ENCODE data around the gene DOCK2.

Gene DOCK2

GRCh38 chr5:169634606-169635005 lies 2.5 kb upstream of the DOCK2 start:
- in situ Hi-C loops (cut with MboI; ENCODE audit: low sequenced_read_pairs, unreplicated experiment) = no loop called here
- no peak for TF ChIP-seq CTCF (IDR thresholded peaks at IDR 0.05; ENCODE audit: borderline replicate concordance, control extremely low read depth, extremely low read depth, insufficient read depth, missing control alignments)
- DNase-seq (ENCODE audit: low spot score) = no peak

- in situ Hi-C loops (cut with MboI; ENCODE audit: low sequenced_read_pairs, unreplicated experiment) = no loop called here
- DNase-seq (ENCODE audit: low spot score) = no peak
- TF ChIP-seq CTCF (IDR thresholded peaks at IDR 0.05; ENCODE audit: borderline replicate concordance, control extremely low read depth, extremely low read depth, insufficient read depth, missing control alignments) = no peak
These were observed 1.1 kb upstream of the DOCK2 start for GRCh38 chr5:169635936-169636335.

DNA sequence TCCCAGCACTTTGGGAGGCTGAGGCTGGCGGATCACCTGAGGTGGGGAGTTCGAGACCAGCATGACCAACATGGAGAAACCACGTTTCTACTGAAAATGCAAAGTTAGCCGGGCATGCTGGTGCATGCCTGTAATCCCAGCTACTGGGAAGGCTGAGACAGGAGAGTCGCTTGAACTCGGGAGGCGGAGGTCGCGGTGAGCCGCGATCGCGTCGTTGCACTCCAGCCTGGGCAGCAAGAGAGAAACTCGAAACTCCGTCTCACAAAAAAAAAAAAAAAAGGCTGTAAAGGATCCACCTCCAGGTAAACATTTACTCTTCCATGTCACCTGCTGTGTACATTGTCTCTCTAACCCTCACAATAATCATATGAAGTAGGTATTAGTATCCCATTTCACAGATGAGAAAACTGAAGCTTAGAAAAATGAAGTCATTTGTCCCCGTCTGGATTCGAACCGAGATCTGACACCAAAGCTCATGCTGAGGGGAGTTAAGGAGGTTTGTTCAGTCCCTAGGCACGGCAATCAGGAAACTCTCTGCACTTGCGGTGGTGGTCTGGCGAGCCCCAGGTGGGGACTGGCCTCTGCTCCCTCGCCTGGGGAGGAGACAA lies 494 bp upstream of the DOCK2 start:
- in situ Hi-C loops (cut with MboI; ENCODE audit: low sequenced_read_pairs, unreplicated experiment) = no loop called here
- DNase-seq (ENCODE audit: low spot score) = no peak

GRCh38 chr5:169637549-169638121 lies 560 bp downstream of the DOCK2 start:
- peak; percentile 72 for DNase-seq (ENCODE audit: low spot score)
- no peak for TF ChIP-seq CTCF (IDR thresholded peaks at IDR 0.05; ENCODE audit: borderline replicate concordance, control extremely low read depth, extremely low read depth, insufficient read depth, missing control alignments)
- in situ Hi-C loops (cut with MboI; ENCODE audit: low sequenced_read_pairs, unreplicated experiment) = no loop called here

More for the DNA sequence above, 494 bp upstream of the DOCK2 start:
- no peak for TF ChIP-seq CTCF (IDR thresholded peaks at IDR 0.05; ENCODE audit: borderline replicate concordance, control extremely low read depth, extremely low read depth, insufficient read depth, missing control alignments)

- no peak for TF ChIP-seq CTCF (IDR thresholded peaks at IDR 0.05; ENCODE audit: borderline replicate concordance, control extremely low read depth, extremely low read depth, insufficient read depth, missing control alignments)
- no peak for DNase-seq (ENCODE audit: low spot score)
- in situ Hi-C loops (cut with MboI; ENCODE audit: low sequenced_read_pairs, unreplicated experiment) = no loop called here
These were observed 4.2 kb downstream of the DOCK2 start for GRCh38 chr5:169641253-169641652.

- no peak for TF ChIP-seq CTCF (IDR thresholded peaks at IDR 0.05; ENCODE audit: borderline replicate concordance, control extremely low read depth, extremely low read depth, insufficient read depth, missing control alignments)
- in situ Hi-C loops (cut with MboI; ENCODE audit: low sequenced_read_pairs, unreplicated experiment) = no loop called here
- no peak for DNase-seq (ENCODE audit: low spot score)
These were observed 9.8 kb downstream of the DOCK2 start for GRCh38 chr5:169646856-169647255.

Data from GM13976 (cell line).